NCI-H2081 (cell line): Measurements from ENCODE around the gene VAT1.

Source experiments
- DNase-seq, 2 experiments: peaks; one replicate each; lab custom pipeline; 2025; lab: John Stamatoyannopoulos, UW

The VAT1 gene

GRCh38 chr17:43027091-43028032, 5.2 kb upstream of the VAT1 start:
- no peak for DNase-seq

- no peak for DNase-seq
These were observed 4.4 kb upstream of the VAT1 start for GRCh38 chr17:43026595-43026994.

- no peak for DNase-seq
These were observed 3.8 kb upstream of the VAT1 start for GRCh38 chr17:43025766-43026537.

- DNase-seq: no peak
These were observed 3.1 kb upstream of the VAT1 start for GRCh38 chr17:43025290-43025657.

GRCh38 chr17:43024407-43025289, 2.5 kb upstream of the VAT1 start, which contains the start of gene RND2:
Gene RND2, plus strand, starts transcription at chr17:43025231. Its CDS starts 117 bp downstream, at chr17:43025348.
- peak; percentile 95 to 96 for DNase-seq

- peak; percentile 37 to 51 for DNase-seq
These were observed 1.1 kb downstream of the VAT1 start for GRCh38 chr17:43020789-43021740.

- no peak for DNase-seq
These were observed 2.1 kb downstream of the VAT1 start for GRCh38 chr17:43020030-43020621.

GRCh38 chr17:43019418-43019817, 2.8 kb downstream of the VAT1 start:
- no peak for DNase-seq

GRCh38 chr17:43018932-43019331, 3.3 kb downstream of the VAT1 start:
- no peak for DNase-seq

GRCh38 chr17:43018008-43018853, 4.0 kb downstream of the VAT1 start:
- DNase-seq: peak; percentile 41 to 55

GRCh38 chr17:43016216-43016615, 6.0 kb downstream of the VAT1 start:
- no peak for DNase-seq

GRCh38 chr17:43015579-43015978, 6.6 kb downstream of the VAT1 start:
- DNase-seq: no peak

GRCh38 chr17:43014649-43015542, 7.3 kb downstream of the VAT1 start:
- no peak for DNase-seq

GRCh38 chr17:43014020-43014648, 8.1 kb downstream of the VAT1 start:
- DNase-seq: no peak

- DNase-seq: no peak
These were observed 8.9 kb downstream of the VAT1 start for GRCh38 chr17:43013296-43013695.

GRCh38 chr17:43011728-43012472, 10.3 kb downstream of the VAT1 start:
- DNase-seq: no peak

GRCh38 chr17:43010667-43011308, 11.4 kb downstream of the VAT1 start:
- DNase-seq: no peak
